SK-N-SH treated with all-trans-retinoic acid at 6 μM for 48 hours (cell line): ENCODE data around the gene GBF1.

Experiments used
- ARNTL ChIP-seq: fragments of 450-650 bp; formaldehyde crosslinking; IDR thresholded peaks from 2 replicates; pipeline ENCODE4 v1.5.0; 2020; ENCODE audit warnings: low read depth, mild to moderate bottlenecking, moderate library complexity, borderline replicate concordance
- BACH2 ChIP-seq: fragments of 250-450 bp; sonication (Bioruptor Pico); IDR thresholded peaks from 2 replicates; pipeline ENCODE4 v1.9.0; 2021; ENCODE audit warnings: mild to moderate bottlenecking, borderline replicate concordance
- CSDC2 ChIP-seq: fragments of 250-450 bp; sonication (Bioruptor Pico); IDR thresholded peaks from 2 replicates; pipeline ENCODE4 v1.5.0; 2020; ENCODE audit warnings: mild to moderate bottlenecking, moderate library complexity
- RARB ChIP-seq: fragments of 250-450 bp; sonication (Bioruptor Pico); IDR thresholded peaks from 2 replicates; pipeline ENCODE4 v1.8.0; 2021; ENCODE audit warnings: mild to moderate bottlenecking, moderate library complexity
- ZC3H10 ChIP-seq: fragments of 250-450 bp; sonication (Bioruptor Pico); IDR thresholded peaks from 2 replicates; pipeline ENCODE4 v1.5.1; 2021; ENCODE audit warnings: mild to moderate bottlenecking, moderate library complexity
- ZFP3 ChIP-seq: fragments of 250-450 bp; sonication (Bioruptor Pico); IDR thresholded peaks from 2 replicates; pipeline ENCODE4 v1.5.0; 2020; ENCODE audit warnings: mild to moderate bottlenecking, moderate library complexity
- ZNF565 ChIP-seq: fragments of 450-650 bp; formaldehyde crosslinking; conservative IDR thresholded peaks from 2 replicates; pipeline ENCODE4 v1.5.0; 2020; ENCODE audit warnings: low read depth, mild to moderate bottlenecking, moderate library complexity
- ZNF70 ChIP-seq: fragments of 450-650 bp; formaldehyde crosslinking; IDR thresholded peaks from 2 replicates; pipeline ENCODE4 v1.5.0; 2020; ENCODE audit warnings: mild to moderate bottlenecking, moderate library complexity
- TF ChIP-seq, protein P1 (sequence below): fragments of 250-450 bp; sonication (Bioruptor Pico); IDR thresholded peaks from 2 replicates; pipeline ENCODE4 v1.5.1; 2020; ENCODE audit warnings: low read depth, mild to moderate bottlenecking, moderate library complexity
- TF ChIP-seq, protein P2 (sequence below): fragments of 250-450 bp; sonication (Bioruptor Pico); IDR thresholded peaks from 2 replicates; pipeline ENCODE4 v1.8.0; 2020; ENCODE audit warnings: mild to moderate bottlenecking, moderate library complexity, borderline replicate concordance
- TF ChIP-seq, protein P3 (sequence below): fragments of 250-450 bp; sonication (Bioruptor Pico); IDR thresholded peaks from 2 replicates; pipeline ENCODE4 v1.8.0; 2021; ENCODE audit warnings: low read depth, mild to moderate bottlenecking, moderate library complexity, borderline replicate concordance

DNA sequence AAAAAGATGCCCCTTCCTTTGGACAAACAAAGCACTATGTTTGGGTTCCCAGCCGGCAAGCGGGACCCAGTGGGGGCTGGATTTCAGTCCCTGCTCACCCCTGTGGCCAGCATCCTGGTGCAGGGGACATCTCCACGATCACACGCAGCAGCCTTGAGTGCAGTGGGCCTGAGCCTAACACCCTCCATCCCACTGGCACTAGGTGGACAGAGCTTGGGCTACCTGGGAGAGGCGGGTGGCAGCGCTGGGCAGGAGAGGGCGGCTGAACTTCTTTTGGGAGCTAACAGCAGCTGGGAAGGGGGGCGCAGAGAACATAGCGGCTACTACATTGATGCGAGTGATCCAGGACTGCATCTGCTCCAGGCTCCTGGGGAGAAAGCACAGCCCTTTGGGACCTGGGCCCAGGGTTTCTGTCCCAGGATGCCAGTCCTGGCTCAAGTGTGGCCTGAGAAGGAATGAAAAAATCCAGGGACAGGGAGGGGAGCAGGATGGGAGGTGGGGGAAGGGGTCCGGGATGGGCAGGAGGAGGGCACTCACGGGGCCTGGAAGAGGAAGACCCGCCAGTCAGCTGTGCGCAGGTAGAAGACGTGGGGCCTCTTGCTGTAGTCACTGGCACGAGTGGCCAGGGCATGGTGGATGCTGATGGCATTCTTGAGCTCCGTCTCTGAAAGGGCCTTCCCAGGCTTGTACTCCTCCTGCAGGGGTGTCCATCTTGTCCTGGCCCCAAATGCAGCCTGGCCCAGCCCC is 159.2 kb downstream of the GBF1 start:
- TF ChIP-seq BACH2 (CRISPR knock-in tag), result no peak
- no peak for TF ChIP-seq RARB (CRISPR knock-in tag)
- TF ChIP-seq, protein P1, sequence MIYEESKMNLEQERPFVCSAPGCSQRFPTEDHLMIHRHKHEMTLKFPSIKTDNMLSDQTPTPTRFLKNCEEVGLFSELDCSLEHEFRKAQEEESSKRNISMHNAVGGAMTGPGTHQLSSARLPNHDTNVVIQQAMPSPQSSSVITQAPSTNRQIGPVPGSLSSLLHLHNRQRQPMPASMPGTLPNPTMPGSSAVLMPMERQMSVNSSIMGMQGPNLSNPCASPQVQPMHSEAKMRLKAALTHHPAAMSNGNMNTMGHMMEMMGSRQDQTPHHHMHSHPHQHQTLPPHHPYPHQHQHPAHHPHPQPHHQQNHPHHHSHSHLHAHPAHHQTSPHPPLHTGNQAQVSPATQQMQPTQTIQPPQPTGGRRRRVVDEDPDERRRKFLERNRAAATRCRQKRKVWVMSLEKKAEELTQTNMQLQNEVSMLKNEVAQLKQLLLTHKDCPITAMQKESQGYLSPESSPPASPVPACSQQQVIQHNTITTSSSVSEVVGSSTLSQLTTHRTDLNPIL (CRISPR knock-in tag), result no peak
- TF ChIP-seq, protein P2, sequence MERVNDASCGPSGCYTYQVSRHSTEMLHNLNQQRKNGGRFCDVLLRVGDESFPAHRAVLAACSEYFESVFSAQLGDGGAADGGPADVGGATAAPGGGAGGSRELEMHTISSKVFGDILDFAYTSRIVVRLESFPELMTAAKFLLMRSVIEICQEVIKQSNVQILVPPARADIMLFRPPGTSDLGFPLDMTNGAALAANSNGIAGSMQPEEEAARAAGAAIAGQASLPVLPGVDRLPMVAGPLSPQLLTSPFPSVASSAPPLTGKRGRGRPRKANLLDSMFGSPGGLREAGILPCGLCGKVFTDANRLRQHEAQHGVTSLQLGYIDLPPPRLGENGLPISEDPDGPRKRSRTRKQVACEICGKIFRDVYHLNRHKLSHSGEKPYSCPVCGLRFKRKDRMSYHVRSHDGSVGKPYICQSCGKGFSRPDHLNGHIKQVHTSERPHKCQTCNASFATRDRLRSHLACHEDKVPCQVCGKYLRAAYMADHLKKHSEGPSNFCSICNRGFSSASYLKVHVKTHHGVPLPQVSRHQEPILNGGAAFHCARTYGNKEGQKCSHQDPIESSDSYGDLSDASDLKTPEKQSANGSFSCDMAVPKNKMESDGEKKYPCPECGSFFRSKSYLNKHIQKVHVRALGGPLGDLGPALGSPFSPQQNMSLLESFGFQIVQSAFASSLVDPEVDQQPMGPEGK, result no peak
- TF ChIP-seq, protein P3, sequence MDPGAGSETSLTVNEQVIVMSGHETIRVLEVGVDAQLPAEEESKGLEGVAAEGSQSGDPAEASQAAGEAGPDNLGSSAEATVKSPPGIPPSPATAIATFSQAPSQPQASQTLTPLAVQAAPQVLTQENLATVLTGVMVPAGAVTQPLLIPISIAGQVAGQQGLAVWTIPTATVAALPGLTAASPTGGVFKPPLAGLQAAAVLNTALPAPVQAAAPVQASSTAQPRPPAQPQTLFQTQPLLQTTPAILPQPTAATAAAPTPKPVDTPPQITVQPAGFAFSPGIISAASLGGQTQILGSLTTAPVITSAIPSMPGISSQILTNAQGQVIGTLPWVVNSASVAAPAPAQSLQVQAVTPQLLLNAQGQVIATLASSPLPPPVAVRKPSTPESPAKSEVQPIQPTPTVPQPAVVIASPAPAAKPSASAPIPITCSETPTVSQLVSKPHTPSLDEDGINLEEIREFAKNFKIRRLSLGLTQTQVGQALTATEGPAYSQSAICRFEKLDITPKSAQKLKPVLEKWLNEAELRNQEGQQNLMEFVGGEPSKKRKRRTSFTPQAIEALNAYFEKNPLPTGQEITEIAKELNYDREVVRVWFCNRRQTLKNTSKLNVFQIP (CRISPR knock-in tag), result no peak
- TF ChIP-seq ZC3H10 (CRISPR knock-in tag), result no peak
- no peak for TF ChIP-seq ZNF70 (CRISPR knock-in tag)
- no peak for TF ChIP-seq ZNF565 (CRISPR knock-in tag)
- no peak for TF ChIP-seq ZFP3
- no peak for TF ChIP-seq ARNTL
- no peak for TF ChIP-seq CSDC2 (CRISPR knock-in tag)
